H9 (cell line): ENCODE results near the gene JAK1. TPM values are rescaled to one million over a fixed set of nuclear protein-coding genes. Genes with fewer than 3 reads are reported as not detected.

Source experiments
- DNase-seq: peaks from one replicate; pipeline ENCODE4 v3.0.0-alpha.2; 2017
- H2AFZ ChIP-seq: one replicate; pipeline ENCODE4 v1.6.1; 2013; ENCODE audit warnings: mild to moderate bottlenecking, low read length, control low read depth, moderate library complexity
- H2AK5ac ChIP-seq: 2 replicates; pipeline ENCODE4 v1.6.1; 2013; ENCODE audit warnings: low read length, control low read depth, mixed read lengths; ENCODE audit not compliant: insufficient read length
- H2BK120ac ChIP-seq: one replicate; pipeline ENCODE4 v1.6.1; 2013; ENCODE audit warnings: low read depth, mild to moderate bottlenecking, low read length, control low read depth, inconsistent platforms; ENCODE audit not compliant: poor library complexity, severe bottlenecking
- H2BK12ac ChIP-seq: 2 replicates; pipeline ENCODE4 v1.6.1; 2013; ENCODE audit warnings: low read length, control low read depth, mixed read lengths, low read depth; ENCODE audit not compliant: insufficient read length
- H2BK15ac ChIP-seq: 2 replicates; pipeline ENCODE4 v1.6.1; 2013; ENCODE audit warnings: low read depth, low read length, control low read depth
- H2BK20ac ChIP-seq: one replicate; pipeline ENCODE4 v1.6.1; 2013; ENCODE audit warnings: low read depth, mild to moderate bottlenecking, low read length, control low read depth, inconsistent platforms; ENCODE audit not compliant: poor library complexity, severe bottlenecking
- H2BK5ac ChIP-seq: 2 replicates; pipeline ENCODE4 v1.6.1; 2013; ENCODE audit warnings: low read length, control low read depth, mixed read lengths; ENCODE audit not compliant: insufficient read length
- H3K14ac ChIP-seq: 2 replicates; pipeline ENCODE4 v1.6.1; 2013; ENCODE audit warnings: low read length, control low read depth; ENCODE audit not compliant: insufficient read depth
- H3K18ac ChIP-seq: 2 replicates; pipeline ENCODE4 v1.6.1; 2013; ENCODE audit warnings: low read depth, mild to moderate bottlenecking, mixed read lengths, low read length, control low read depth; ENCODE audit not compliant: insufficient read length
- H3K23ac ChIP-seq: 2 replicates; pipeline ENCODE4 v1.6.1; 2013; ENCODE audit warnings: low read length, control low read depth, mixed read lengths, low read depth; ENCODE audit not compliant: insufficient read length
- H3K23me2 ChIP-seq: 2 replicates; pipeline ENCODE4 v1.6.1; 2013; ENCODE audit warnings: low read depth, mild to moderate bottlenecking, mixed read lengths, low read length, control low read depth; ENCODE audit not compliant: insufficient read length, poor library complexity, severe bottlenecking
- H3K27ac ChIP-seq: 2 replicates; pipeline ENCODE4 v1.5.1; 2013; ENCODE audit warnings: low read length, control low read depth, mixed read lengths, low read depth; ENCODE audit not compliant: insufficient read length
- H3K27me3 ChIP-seq: 2 replicates; pipeline ENCODE4 v1.6.1; 2013; ENCODE audit warnings: low read length, control low read depth, inconsistent platforms; ENCODE audit not compliant: insufficient read depth
- H3K4ac ChIP-seq: 2 replicates; pipeline ENCODE4 v1.6.1; 2013; ENCODE audit warnings: low read depth, mild to moderate bottlenecking, control low read depth, inconsistent platforms, low read length, moderate library complexity
- H3K4me1 ChIP-seq: 2 replicates; pipeline ENCODE4 v1.6.1; 2013; ENCODE audit warnings: low read length, control low read depth, inconsistent platforms; ENCODE audit not compliant: insufficient read depth
- H3K4me2 ChIP-seq: 2 replicates; pipeline ENCODE4 v1.6.1; 2013; ENCODE audit warnings: low read length, control low read depth, mixed read lengths; ENCODE audit not compliant: insufficient read length, insufficient read depth
- H3K56ac ChIP-seq: 2 replicates; pipeline ENCODE4 v1.6.1; 2013; ENCODE audit warnings: low read depth, mild to moderate bottlenecking, mixed read lengths, low read length, control low read depth; ENCODE audit not compliant: insufficient read length
- H3K79me1 ChIP-seq: 2 replicates; pipeline ENCODE4 v1.6.1; 2013; ENCODE audit warnings: low read depth, mild to moderate bottlenecking, moderate library complexity, low read length, control low read depth, inconsistent platforms; ENCODE audit not compliant: insufficient read depth, poor library complexity, severe bottlenecking
- H3K79me2 ChIP-seq: 2 replicates; pipeline ENCODE4 v1.6.1; 2013; ENCODE audit warnings: low read length, control low read depth, inconsistent platforms; ENCODE audit not compliant: insufficient read depth
- H3K9ac ChIP-seq: 2 replicates; pipeline ENCODE4 v1.6.1; 2013; ENCODE audit warnings: low read length, control low read depth, mixed read lengths; ENCODE audit not compliant: insufficient read length; ENCODE audit errors: extremely low read depth
- H3K9me3 ChIP-seq: one replicate; pipeline ENCODE4 v1.6.1; 2013; ENCODE audit warnings: low read depth, low read length, inconsistent platforms; ENCODE audit not compliant: control insufficient read depth
- H3T11ph ChIP-seq: one replicate; pipeline ENCODE4 v1.6.1; 2013; ENCODE audit warnings: mild to moderate bottlenecking, low read length, control low read depth, inconsistent platforms
- H4K20me1 ChIP-seq: one replicate; pipeline ENCODE4 v1.6.1; 2013; ENCODE audit not compliant: control insufficient read depth, insufficient read length, insufficient read depth
- H4K5ac ChIP-seq: 2 replicates; pipeline ENCODE4 v1.6.1; 2013; ENCODE audit warnings: low read depth, mild to moderate bottlenecking, mixed read lengths, low read length, control low read depth; ENCODE audit not compliant: insufficient read length
- H4K8ac ChIP-seq: replicated peaks from 2 replicates; pipeline ENCODE4 v1.6.1; 2013; ENCODE audit warnings: low read length, control low read depth, mixed read lengths, low read depth; ENCODE audit not compliant: insufficient read length
- H4K91ac ChIP-seq: 2 replicates; pipeline ENCODE4 v1.6.1; 2013; ENCODE audit warnings: low read depth, mild to moderate bottlenecking, moderate library complexity, mixed read lengths, low read length, control low read depth; ENCODE audit not compliant: insufficient read length
- H3K27ac Mint-ChIP-seq, 3 experiments: 2 replicates in 2 of 3; 3 replicates in 1 of 3; pipeline ENCODE4 v1.8.0; 2020 to 2021; ENCODE audit warnings: mixed read lengths in 3 of 3, mild to moderate bottlenecking in 1 of 3, moderate library complexity in 1 of 3
- H3K27me3 Mint-ChIP-seq: 2 replicates; pipeline ENCODE4 v1.8.0; 2021; ENCODE audit warnings: low read depth, mild to moderate bottlenecking, moderate library complexity, mixed read lengths
- H3K36me3 Mint-ChIP-seq, 3 experiments: 2 replicates in 2 of 3; 3 replicates in 1 of 3; pipeline ENCODE4 v1.8.0; 2020 to 2021; ENCODE audit warnings: low read depth in 3 of 3, mixed read lengths in 3 of 3; ENCODE audit not compliant: insufficient read depth in 1 of 3
- H3K4me1 Mint-ChIP-seq, 2 experiments: 2 replicates each; pipeline ENCODE4 v1.8.0; 2020; ENCODE audit warnings: mixed read lengths in 2 of 2
- H3K4me3 Mint-ChIP-seq, 2 experiments: 2 replicates in 1 of 2; 3 replicates in 1 of 2; pipeline ENCODE4 v1.8.0; 2020 to 2021; ENCODE audit warnings: mild to moderate bottlenecking in 2 of 2, mixed read lengths in 2 of 2, moderate library complexity in 1 of 2
- H3K9me3 Mint-ChIP-seq, 2 experiments: 2 replicates in 1 of 2; 3 replicates in 1 of 2; pipeline ENCODE4 v1.8.0; 2020; ENCODE audit warnings: mild to moderate bottlenecking in 2 of 2, mixed read lengths in 2 of 2, moderate library complexity in 1 of 2
- total RNA-seq: library from RNA; stranded (reverse); gene quantifications from 2 replicates; pipeline ENCODE4 v1.2.1, GENCODE V29; 2021
- TF ChIP-seq, protein P1 (sequence below): fragments of 200-600 bp; sonication (generic); conservative IDR thresholded peaks from 3 replicates; pipeline ENCODE4 v1.8.0; 2021; ENCODE audit warnings: antibody characterized with exemption, mild to moderate bottlenecking

JAK1 gene
- total RNA-seq, 1 experiment from 2014 or later, result 12.8 TPM

DNA sequence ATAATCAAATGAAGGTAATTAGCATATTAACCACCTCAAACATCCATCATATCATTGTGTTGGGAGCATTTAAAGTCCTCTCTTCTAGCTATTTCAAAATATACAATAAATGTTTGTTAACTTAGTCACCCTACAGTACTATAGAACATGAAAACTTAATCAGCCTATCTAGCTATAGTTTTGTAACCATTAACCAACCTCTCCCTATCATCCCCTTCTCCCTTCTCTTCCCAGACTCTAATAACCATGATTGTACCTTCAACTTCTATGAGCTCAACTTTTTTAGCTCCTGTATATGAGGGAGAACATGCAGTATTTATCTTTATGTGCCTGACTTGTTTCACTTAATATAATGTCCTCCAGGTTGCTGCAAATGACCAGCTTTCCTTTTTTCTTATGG, 167.5 kb downstream of the JAK1 start:
- no peak overlapping the region for H4K5ac ChIP-seq
- H3K9me3 Mint-ChIP-seq, result no peaks in the 10 kb centered on the region
- no peak overlapping the region for H3K9ac ChIP-seq
- no peak overlapping the region for H4K91ac ChIP-seq
- no peak overlapping the region for H3T11ph ChIP-seq
- no peak overlapping the region for H2AK5ac ChIP-seq
- no peaks in the 10 kb centered on the region for H4K20me1 ChIP-seq
- H3K27me3 Mint-ChIP-seq, result no peaks in the 10 kb centered on the region
- peaks cover 0 to 8% of the 10 kb centered on the region in 2 experiments; a peak in 2 of 4 replicates for H3K4me1 Mint-ChIP-seq
- TF ChIP-seq, protein P1, sequence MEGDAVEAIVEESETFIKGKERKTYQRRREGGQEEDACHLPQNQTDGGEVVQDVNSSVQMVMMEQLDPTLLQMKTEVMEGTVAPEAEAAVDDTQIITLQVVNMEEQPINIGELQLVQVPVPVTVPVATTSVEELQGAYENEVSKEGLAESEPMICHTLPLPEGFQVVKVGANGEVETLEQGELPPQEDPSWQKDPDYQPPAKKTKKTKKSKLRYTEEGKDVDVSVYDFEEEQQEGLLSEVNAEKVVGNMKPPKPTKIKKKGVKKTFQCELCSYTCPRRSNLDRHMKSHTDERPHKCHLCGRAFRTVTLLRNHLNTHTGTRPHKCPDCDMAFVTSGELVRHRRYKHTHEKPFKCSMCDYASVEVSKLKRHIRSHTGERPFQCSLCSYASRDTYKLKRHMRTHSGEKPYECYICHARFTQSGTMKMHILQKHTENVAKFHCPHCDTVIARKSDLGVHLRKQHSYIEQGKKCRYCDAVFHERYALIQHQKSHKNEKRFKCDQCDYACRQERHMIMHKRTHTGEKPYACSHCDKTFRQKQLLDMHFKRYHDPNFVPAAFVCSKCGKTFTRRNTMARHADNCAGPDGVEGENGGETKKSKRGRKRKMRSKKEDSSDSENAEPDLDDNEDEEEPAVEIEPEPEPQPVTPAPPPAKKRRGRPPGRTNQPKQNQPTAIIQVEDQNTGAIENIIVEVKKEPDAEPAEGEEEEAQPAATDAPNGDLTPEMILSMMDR, result no peak
- no peak overlapping the region for H3K18ac ChIP-seq
- H3K79me1 ChIP-seq, result no peaks in the 10 kb centered on the region
- no peak overlapping the region for H2AFZ ChIP-seq
- H3K9me3 ChIP-seq, result no peaks in the 10 kb centered on the region
- H3K23me2 ChIP-seq, result no peaks in the 10 kb centered on the region
- no peak overlapping the region for H3K27ac ChIP-seq
- H3K4me1 ChIP-seq, result no peaks in the 10 kb centered on the region
- H2BK20ac ChIP-seq, result no peak overlapping the region
- no peak overlapping the region for H3K27ac Mint-ChIP-seq
- H3K79me2 ChIP-seq, result no peaks in the 10 kb centered on the region
- no peak overlapping the region for H2BK12ac ChIP-seq
- no peak overlapping the region for H3K23ac ChIP-seq
- H2BK5ac ChIP-seq, result no peak overlapping the region
- H3K14ac ChIP-seq, result no peak overlapping the region
- H3K27me3 ChIP-seq, result no peaks in the 10 kb centered on the region
- no peak overlapping the region for H3K4me3 Mint-ChIP-seq
- H3K4ac ChIP-seq, result no peak overlapping the region
- no peak overlapping the region for H3K56ac ChIP-seq
- H4K8ac ChIP-seq, result no peak overlapping the region
- peaks cover 4 to 6% (median 5%) of the 10 kb centered on the region in 3 experiments for H3K36me3 Mint-ChIP-seq
- H3K4me2 ChIP-seq, result no peak overlapping the region
- H2BK15ac ChIP-seq, result no peak overlapping the region
- DNase-seq, result no peak
- no peak overlapping the region for H2BK120ac ChIP-seq
